HG02571 (cell line): Measurements from ENCODE around the gene CRYGD.
"Not testable (repeated sequence)": the region's sequence is repeated elsewhere in the genome, so short reads cannot be mapped to it uniquely, and the experiment has no call there.

Source experiments
- ATAC-seq: cut with Tn5 transposase; IDR thresholded peaks from one replicate; pipeline ENCODE4 v1.9.1; 2021; ENCODE audit warnings: mild to moderate bottlenecking, moderate library complexity; ENCODE audit not compliant: unreplicated experiment

Gene CRYGD

DNA sequence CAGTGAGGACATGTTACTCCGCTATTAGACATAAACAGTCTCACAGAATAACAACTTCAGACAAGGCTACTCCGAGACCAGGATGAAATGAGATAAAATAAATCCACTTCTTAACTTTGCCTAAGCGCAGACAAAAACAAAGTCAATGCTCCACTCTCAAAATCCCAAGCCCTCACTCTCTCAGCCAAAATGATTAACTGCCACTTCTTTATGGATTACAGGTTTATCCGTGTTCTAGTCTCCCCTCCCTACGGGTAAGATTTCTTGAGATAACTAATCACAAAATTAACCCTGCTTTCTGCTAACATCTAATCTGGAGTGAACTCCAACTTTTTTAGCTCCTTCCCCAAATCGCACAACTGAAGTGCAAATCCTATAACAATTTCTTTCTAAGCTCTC lies 6.4 kb upstream of the CRYGD start:
- no peak for ATAC-seq

DNA sequence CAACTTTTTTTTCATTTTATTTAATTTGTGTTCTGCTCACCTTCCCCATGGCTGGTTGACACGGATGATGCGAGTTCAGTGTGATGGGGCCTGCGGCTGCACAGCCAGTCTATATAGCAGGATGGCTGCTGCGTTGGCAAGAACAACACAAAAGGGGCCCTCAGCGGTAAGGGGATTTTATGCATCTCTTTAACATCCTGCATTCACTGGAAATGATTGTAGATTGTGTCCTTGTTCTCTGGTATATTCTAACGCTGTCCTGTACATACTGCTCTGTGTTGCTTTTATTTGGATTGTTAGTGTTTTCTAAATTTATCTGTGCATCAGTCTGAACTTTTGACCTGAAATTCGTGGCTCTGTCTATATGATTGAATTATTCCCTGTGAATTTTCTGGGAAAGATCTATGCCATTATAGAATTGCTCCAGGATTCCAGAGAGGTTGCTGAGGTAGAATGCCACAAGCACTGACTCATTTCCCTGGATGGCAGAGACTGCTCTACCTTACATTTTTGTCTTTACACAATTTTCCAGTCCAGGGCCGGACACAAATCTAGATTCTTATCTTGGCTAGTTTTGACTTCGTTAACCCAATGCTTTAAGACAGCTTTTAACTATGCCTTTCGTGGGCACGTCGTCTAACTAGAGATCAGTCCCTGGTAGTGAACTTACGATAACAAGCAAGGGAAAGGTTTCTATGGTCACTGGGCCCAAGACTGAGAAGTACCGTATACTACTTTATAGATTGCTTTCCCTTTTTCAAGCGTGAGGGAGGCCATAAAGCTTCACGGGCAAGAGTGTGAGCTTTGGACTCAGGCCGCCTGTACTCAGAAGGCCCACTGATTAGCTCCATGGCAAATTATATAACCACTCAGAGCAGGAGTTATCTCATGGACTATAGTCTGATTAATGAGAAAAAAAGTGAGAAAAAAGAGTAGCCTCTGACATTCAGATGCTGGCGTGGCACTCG lies 5.7 kb upstream of the CRYGD start, which contains the start of gene CRYGC:
TSS of gene CRYGC (minus strand) at position 85 of the 968 bp plus-strand sequence. CDS start at position 49, 36 bp downstream.
- ATAC-seq, result no peak

DNA sequence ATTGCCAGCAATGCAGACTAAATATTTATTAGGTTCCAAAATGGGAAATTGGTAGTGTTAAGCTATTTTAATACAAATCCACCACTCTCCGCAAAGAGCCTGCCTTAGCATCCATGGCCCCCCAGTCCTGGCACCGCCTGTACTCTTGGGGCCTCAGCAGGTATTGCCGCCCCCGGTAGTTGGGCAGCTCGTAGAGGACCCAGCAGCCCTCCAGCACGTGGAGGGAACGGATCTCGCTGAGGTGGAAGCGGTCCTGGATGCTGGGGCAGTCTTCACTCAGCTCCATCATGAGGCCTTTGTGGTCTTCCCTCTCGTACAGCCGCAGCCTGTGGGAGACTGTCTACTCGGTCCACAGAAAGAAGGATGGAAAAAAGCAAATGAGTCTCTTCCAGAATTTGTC lies 3.8 kb upstream of the CRYGD start:
- ATAC-seq, result no peak

DNA sequence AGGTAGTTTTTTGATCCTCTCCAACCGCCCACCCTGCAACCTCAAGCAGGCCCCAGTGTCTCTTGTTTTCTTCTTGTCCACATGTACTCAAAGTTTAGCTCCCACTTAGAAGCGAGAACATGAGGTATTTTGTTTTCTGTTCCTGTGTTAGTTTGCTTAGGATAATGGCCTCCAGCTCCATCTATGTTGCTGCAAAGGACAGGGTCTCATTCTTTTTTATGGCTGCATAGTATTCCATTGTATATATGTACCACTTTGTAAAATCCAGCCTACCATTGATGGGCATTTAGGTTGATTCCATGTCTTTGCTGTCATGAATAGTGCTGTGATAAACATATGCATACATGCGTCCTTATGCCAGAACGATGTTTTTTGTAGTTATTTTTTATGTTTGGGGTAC lies 2.8 kb upstream of the CRYGD start:
- no peak for ATAC-seq

DNA sequence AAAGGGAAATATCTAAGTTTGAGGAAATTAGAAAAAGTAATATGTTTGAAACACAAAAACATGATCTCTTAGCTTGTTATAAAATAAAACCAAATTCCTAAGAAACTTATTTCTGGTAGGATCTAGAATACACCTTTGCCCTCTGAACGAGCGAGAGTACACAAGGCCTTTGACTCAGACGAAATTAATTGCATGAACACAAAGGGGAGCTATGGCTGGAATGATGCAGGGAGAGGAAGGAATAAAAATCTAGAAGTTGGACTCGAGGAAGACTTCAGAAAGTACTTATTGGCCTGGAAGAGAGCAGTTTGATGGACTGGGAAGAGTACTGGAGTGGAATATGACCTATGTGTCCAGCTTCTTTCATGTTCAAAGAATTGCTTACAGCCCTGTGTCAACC lies 927 bp upstream of the CRYGD start:
- no peak for ATAC-seq

DNA sequence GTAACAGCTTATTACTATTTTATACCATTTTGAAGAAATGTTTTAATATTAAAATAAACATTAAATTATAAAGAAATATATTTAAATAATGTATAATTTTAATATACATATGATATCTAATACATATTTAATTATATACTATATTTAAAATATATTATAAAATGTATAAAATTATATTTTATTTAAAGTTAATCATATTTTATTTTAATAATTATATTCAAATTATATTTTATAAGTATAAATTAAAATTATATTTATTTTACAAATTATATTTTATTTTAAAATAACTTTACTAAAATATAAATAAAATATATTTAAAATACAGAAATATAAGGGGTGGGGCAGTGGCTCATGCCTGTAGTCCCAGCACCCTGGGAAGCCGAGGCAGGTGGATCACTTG lies 2.1 kb downstream of the CRYGD start:
- ATAC-seq, result no peak

DNA sequence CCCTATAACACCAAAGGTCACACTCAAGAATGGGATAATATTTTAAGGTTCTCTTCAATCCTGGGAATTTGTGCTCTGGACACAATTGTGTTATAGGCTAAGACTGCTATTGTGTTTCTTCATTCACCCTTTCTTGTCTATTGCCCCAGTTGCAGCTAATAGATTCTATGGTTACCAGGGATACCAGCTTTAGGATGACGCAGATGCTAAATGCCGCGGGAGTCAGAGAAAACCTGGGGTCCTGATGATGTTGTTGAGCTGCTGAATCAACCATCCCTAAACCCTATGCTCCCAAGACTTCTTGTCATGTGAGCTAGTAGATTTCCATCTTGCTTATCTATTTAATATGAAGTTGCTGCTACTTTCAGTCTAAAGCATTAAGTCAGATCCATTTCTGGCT lies 5.4 kb downstream of the CRYGD start:
- ATAC-seq, result no peak

DNA sequence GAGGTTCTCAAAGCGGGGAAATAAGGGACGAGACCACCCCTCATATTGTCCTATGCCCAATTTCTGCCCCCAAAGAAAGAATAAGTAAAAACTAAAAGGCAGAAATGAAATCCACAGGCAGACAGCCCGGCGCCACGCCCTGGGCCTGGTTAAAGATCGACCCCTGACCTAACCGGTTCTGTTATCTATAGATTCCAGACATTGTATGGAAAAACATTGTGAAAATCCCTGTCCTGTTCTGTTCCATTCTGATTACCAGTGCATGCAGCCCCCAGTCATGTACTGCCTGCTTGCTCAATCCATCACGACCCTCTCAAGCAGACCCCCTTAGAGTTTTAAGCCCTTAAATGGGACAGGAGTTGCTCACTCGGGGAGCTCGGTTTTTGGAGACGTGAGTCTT lies 6.9 kb downstream of the CRYGD start:
- ATAC-seq, result not testable (repeated sequence)

DNA sequence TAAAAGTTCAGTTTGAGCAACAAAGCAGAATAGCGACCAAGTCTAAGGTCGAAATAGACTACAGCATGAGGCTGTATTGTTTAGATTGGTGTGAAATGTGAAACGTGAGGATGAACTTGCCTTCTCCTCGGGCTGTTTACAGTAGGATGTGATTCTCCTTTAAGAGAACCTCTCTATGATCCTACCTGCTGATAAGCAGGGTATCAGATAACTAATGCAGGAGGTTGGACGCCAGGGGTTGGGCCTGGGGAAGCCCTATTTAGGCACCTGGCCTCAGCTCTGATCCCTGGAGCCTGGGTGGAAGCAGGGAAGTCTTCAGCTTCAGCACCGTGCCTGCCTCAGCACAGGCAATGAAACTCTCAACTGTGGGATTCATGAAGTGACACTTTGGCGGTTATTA lies 11.4 kb downstream of the CRYGD start:
- no peak for ATAC-seq

DNA sequence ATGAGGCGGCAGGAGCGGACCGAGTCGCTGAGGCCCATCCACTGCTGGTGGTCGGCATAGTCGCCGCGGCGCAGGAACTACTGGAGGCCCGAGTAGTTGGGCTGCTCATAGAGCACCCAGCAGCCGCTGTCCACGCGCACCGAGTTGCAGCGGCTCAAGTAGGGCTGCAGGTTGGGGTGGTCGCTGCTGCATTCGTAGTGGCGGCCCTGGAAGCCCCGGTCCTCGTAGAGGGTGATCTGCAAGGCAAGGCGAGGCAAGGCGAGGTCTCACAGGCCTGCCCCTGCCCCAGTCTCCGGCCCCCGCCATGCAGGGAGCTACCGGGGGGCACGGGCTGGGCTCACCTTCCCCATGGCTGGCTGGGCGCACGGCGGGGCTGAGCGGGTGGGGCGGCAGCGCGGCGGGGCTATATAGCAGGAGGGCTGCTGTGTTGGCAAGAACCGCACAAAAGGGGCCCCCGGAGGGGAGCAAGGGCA lies 12.0 kb downstream of the CRYGD start:
- ATAC-seq, result not testable (repeated sequence)

DNA sequence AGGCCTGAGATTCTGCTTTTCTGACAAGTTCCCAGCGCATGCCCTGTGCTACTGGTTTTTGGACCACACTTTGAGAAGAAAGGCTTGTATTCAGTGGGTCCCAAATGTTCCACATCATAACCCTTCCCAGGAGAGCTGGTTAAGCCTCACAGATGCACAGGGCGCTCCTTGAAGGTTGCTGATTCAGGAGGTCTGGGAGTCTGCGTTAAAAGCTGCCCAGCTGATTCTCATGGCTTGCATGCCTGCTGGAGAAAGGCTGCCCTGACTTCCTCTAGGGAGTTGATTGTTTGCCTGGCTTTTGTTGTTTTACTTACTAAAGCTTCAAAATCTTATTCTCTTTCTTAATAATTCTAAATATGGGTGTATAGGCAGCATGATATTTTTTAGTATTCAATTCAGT lies 20.7 kb downstream of the CRYGD start:
- ATAC-seq, result no peak

DNA sequence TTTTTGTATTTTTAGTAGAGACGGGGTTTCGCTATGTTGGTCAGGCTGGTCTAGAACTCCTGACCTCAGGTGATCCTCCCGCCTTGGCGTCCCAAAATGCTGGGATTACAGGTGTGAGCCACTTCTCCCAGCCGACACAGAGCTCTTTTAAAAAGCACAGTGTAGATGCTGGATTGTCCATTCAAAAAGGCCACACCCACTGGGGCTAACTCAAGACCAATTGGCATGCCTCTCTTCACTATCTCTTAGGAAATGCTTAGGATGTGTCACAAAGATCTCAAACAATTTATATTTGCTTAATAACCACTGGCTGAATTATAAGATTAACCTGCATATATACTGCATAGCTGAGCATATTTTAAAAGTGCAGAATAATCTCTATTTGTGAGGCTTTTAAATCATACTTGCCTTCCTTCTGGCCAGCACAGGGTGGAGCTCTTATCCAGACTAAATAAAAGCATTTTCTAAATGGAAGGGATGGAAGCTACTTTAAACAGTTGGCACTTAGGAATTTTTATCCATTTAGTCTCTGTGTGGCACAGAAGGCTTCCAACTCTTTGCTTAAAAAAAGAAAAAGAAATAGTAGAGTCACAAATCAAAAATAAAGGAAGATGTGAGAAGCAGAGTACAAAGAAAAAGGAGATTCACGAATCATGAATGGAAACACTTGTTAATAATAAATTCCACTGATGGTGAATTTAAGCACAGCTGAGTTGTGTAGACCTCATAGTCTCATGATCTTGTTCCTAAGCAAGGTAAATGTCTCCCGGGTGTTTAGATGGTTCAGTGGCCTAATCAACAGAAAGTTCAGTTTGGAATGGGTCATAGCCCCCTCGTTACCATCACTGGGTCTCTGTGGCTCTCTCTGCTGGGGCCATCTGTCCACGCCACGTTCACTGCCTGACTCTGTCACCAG lies 22.4 kb downstream of the CRYGD start:
- ATAC-seq, result no peak

DNA sequence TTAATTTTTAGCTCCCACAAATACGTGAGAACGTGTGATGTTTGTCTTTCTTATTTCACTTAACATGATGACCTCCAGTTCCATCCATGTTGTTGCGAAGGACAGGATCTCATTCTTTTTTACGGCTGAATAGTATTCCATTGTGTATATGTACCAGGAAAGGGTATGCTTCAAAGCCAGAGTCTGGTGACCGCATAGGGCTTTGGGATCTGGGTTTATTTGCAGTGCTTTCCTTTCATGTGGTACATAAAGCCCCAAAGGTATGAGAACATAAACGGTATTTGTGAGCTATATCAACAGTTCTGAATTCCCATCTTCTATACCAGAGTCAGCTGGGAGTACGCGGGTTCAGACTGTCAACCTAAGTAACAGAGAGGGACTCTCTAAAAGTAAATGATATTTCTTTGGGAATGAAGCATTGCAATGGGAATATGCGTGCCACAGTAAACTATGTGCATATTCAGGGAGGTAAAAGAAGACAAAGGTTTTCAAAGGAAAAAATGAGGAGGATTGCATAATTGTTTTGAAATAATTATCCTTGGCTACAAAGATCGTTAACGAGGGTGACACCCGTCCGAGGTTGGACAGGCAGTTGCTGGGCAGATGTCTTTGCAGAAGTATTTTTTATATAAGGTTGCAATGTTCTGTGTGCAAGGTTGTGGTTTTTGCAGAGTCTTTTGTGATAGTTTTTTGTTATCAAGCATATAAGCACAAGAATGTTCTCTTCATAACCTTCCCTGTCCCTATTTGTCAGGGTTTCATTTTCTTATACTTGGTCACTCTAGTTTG lies 24.4 kb downstream of the CRYGD start:
- ATAC-seq, result no peak

DNA sequence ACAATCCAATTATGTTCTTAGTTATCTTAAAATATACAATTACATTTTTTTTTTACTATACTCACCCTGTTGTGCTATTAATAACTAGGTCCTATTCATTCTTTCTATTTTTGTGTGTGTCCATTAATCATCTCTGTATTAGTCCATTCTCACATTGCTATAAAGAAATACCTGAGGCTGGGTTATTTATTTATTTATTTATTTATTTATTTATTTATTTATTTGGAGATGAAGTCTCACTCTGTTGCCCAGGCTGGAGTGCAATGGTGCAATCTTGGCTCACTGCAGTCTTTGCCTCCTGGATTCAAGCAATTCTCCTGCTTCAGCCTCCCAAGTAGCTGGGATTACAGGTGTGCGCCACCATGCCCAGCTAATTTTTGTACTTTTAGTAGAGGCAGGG lies 25.6 kb downstream of the CRYGD start:
- not testable (repeated sequence) for ATAC-seq

DNA sequence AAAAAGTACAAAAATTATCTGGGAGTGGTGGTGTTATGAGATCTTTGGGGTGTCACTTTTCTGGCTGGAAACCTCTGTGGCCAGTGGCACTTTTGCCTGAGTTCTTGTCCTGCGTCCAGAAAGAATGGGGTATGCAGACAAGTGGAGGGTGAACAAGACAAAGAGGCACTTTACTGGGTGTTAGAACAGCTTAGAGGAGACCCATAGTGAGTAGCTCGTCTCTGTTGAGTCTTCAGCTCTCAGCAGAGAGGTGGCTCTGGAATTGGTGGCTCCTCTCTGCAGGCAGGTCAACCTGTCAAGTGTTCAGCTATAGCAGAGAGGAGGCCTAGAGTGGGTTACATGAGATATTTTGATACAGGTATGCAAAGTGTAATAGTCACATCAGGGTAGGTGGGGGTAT lies 26.1 kb downstream of the CRYGD start:
- no peak for ATAC-seq

DNA sequence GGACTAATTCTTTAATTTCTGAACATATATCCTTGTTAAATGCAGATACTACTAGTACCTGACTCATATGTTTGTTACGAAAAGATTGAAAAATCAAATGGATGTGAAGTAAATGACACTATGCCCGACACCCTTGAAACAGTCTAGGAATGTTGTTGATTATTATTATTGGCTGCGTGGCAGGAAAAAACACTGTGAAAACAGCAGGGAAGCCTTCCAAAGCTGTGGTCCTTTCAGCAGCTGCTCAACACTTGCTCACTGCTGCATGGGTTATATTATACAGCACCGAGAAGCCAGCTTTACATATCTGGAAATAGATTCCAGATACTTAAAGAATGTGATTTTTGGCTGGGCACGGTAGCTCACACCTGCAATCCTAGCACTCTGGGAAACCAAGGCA lies 26.5 kb downstream of the CRYGD start:
- ATAC-seq, result no peak

DNA sequence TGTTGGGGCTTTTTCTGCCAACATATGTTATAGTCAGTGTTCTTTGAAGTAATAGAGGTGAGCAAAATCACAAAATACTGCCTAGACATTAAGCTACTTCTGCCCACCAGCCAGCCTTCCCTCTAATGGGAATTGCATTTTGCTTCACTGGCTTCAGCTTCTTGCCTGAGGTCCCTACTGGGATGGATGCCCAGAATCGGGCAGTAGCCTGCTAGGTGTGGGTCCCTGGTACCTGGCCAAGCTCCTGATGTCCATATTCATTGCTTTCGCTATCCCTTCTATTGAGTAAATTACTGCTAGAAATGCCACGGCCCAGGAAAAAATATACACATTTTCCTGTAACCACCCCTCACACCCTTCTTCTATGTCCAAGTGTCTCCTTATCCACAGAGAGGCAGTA lies 27.0 kb downstream of the CRYGD start:
- no peak for ATAC-seq

DNA sequence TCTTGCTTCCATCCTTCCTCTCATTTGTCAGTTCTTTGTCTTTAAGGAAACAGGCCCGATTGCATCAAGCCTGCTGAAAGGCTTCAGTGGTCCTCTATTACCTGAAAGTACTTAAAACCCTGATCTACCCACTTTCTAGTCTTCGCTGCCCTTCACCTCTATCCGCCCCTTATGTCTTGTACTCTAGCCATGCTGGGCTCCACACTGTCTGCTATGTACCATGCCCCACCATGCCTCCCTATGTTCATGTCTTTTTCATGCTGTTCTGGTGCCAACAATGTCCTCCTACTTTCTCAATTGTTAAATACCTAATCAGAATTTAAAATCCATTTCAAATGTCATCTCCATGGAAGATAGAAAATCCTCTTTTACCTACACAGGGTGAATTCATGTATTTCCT lies 28.2 kb downstream of the CRYGD start:
- no peak for ATAC-seq

DNA sequence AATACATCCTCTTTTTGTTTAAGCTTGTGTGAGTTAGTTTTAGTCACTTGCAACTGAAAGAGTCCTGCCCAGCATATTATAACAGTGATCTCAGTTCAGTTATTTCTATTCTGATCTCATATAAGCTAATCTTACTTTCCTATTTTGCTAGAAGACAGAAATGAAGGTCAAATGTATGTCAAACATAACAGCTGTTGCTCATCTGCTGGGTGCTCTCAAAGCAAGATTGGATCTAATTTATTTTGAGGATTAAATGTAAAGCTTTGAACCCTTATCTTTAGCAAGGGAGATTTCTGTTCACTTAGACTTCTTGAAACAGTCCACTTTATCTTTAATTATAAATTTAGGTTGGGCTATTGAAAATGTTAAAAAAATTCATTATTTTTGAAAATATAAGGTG lies 31.2 kb downstream of the CRYGD start:
- ATAC-seq, result no peak

DNA sequence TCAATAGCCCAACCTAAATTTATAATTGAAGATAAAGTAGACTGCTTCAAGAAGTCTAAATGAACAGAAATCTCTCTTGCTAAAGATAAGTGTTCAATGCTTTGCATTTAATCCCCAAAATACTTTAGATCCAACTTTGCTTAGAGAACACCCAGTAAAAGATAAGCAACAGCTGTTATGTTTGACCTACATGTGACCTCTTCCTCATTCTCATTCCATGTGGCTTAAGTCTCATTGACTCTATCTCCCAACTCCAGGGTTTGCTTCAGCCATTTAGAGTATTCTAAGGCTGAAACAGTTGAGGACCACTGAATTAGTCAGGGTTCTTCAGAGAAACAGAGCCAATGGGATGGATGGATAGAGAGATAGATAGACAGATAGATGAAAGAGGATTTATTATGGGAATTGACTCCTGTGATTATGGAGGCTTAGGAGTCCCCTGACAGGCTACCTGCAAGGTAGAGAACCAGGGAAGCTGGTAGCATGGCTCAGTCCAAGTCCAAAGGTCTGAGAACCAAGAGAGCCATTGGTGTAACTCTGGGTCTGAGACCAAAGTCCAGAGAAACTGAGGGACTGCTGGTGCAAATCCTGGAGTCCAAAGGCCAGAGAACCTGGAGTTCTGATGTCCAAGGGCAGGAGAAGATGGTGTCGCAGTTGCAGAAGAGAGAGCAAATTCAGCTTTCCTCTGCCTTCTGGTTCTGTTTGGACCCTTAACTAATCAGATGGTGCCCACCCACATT lies 32.1 kb downstream of the CRYGD start:
- ATAC-seq, result no peak
